NCI-H2227 (cell line): ENCODE measurements around the gene C6orf47.
A peak's percentile ranks its signal among the peaks of the same experiment; 100 is the strongest.
"Not testable (repeated sequence)": the region's sequence is repeated elsewhere in the genome, so short reads cannot be mapped to it uniquely, and the experiment has no call there.

Source experiments
- DNase-seq: peaks from one replicate; lab custom pipeline; 2025; ENCODE audit not compliant: unreplicated experiment; lab: John Stamatoyannopoulos, UW

Gene C6orf47, protein sequence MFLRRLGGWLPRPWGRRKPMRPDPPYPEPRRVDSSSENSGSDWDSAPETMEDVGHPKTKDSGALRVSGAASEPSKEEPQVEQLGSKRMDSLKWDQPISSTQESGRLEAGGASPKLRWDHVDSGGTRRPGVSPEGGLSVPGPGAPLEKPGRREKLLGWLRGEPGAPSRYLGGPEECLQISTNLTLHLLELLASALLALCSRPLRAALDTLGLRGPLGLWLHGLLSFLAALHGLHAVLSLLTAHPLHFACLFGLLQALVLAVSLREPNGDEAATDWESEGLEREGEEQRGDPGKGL

DNA sequence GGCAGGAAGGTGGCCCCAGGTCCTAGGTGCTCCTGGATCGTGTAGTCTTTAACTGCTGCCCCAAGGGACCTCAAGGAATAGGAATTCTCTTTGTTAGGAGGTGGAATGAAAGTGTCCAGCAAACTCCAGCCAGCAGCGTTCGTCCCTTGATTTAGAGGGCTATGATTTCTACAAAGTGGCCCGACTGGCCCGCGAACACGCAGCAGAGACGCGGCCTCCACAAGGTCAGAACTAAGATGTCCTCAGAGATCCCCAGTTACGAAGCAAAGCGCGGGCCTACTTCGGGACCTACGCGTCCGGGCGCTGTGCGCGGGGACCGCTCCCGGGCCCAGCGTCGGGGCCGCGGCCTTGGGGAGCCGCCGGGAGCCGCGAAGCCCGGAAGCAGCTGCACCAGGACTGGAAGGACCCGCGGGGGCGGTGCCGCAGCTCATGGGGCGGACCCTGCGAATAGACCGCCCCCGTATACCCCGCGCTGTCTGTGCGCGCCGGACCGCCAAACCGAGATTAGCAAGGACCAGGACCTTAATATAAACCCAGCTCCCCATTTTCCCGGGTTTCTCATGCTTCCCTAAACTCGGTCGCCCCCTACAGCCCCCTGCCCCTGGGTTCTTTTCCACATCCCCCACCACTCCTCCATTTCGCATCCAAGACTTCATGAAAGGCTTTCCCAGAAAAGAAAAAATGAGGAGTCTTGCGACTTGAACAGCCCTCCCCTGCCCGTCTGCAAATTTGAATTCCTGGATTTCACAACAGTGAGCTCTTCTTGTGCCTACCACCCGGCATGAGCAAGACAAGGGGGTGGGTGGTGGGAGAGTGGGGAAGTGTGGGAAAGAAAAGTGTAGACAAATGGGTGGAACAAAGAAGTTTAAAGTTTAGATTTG is at the start of gene C6orf47:
Gene C6orf47, minus strand, starts transcription at position 398 of the 881 bp plus-strand sequence. CDS start 831 bp downstream, outside the sequence.
- DNase-seq: peak; percentile 91

DNA sequence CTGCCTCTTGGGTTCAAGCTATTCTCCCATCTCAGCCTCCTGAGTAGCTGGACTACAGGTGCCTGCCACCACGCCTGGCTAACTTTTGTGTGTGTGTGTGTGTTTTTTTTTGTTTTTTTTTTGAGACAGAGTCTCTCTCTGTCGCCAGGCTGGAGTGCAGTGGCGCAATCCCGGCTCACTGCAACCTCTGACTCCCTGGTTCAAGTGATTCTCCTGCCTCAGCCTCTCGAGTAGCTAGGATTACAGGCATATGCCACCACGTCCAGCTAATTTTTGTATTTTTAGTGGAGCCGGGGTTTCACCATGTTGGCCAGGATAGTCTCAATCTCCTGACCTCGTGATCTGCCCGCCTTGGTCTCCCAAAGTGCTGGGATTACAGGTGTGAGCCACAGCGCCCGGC is 48.6 kb upstream of the C6orf47 start:
- not testable (repeated sequence) for DNase-seq

DNA sequence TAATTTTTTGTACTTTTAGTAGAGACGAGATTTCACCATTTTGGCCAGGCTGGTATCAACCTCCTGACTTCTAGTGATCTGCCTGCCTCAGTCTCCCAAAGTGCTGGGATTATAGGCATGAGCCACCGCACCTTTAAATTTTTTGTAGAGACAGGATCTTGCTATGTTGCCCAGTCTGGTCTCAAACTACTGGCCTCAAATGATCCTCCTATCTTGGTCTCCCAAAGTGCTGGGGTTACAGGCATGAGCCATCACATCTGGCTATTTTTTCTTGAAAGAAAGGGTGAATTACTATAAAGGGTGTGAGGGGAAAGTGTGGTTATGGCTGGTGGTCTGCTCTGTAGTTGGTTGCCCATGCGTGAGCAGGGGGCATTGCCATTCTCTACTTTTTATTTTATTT is 47.6 kb upstream of the C6orf47 start:
- DNase-seq: no peak

DNA sequence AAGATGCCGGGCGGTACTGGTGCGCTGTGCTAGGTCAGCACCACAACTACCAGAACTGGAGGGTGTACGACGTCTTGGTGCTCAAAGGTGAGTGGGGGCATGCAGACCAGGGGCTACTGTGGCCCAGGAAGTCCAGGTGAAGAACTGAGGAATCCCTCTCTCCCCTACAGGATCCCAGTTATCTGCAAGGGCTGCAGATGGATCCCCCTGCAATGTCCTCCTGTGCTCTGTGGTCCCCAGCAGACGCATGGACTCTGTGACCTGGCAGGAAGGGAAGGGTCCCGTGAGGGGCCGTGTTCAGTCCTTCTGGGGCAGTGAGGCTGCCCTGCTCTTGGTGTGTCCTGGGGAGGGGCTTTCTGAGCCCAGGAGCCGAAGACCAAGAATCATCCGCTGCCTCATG is 47.1 kb upstream of the C6orf47 start:
- no peak for DNase-seq

DNA sequence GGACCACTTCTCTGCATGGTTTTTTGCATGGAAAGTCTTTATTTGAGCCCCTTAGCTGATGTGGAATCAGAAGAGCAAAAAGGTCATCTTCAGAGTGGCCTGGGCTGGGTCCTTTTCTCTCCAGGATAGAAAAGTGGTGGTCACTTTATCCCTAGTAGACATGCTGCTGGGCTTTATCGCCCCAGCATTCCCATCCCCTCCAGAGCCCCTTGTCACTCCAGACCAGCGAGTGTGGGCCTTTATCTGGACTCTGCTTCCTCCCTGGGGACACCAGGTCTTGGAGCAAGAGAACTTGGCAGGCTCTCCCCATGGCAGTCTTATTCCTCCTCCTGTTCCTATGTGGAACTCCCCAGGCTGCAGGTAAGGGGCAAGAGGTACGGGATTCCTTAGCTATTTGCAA is 46.0 kb upstream of the C6orf47 start, which contains the start of gene LY6G6F:
Gene LY6G6F, plus strand, starts transcription at position 268 of the 400 bp plus-strand sequence. Its CDS starts 41 bp downstream, at position 309.
- no peak for DNase-seq

DNA sequence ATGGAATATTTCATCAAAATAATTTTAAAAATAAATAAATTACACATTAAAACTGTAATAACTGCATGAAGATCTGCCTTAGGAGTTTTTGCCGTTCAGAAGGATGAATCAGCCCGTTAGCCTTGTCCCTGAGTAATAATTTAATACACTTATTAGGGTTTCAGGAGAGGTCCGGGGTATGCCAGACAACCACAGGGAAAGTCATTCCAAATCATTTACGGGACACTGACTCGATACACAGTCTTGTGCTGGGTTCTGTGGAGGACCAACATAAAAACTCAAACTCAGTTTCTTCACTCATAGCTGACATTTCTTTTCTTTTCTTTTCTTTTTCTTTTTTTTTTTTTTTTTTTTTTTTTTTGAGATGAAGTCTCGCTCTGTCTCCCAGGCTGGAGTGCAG is 45.4 kb upstream of the C6orf47 start:
- DNase-seq: no peak

DNA sequence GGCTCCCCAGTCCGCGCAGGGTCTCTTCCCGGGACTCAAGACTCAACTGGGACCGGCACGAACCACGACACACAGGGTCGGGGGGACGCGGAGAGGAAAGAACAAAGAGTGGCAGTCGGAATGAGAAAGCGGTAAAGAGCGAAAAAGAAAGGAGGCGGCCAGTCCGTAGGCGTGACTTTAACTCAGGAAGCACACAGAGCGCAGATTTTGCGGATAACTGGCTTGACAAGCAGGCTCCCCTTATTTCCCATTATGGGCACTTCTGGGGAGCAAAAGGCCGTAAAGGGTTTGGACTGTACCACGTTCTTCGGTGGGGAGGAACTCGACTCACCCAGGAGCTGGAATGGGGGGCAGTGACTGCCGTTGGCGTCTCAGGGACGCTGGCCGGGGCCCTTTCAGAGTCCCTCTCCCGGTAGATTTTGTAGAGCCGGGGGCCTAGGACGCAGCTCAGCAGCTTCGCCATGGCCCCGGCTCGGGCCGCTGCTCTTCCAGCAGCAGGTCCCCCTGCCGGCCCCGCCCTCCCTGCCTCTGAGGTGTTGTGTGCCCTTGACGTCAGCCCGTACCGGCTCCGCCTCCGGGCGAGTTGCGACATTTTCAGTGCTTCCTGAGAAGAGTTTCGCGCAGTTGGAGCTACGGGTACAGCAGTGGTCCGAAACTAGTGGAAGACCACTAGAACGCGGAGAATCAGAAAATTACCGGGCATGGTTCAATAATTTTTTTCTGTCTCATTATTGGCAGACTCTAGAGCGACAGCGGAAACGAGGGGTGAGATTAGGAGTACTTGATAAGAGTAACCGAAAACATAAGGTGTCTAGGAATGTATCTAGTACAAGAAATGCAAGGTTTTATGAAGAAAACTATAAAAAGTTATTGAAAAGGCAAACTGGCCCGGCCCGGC is 42.5 kb upstream of the C6orf47 start, which contains the start of gene ABHD16A:
Gene ABHD16A, minus strand, starts transcription at position 506 of the 898 bp plus-strand sequence. Its CDS starts 43 bp downstream, at position 463.
- DNase-seq: peak; percentile 98

DNA sequence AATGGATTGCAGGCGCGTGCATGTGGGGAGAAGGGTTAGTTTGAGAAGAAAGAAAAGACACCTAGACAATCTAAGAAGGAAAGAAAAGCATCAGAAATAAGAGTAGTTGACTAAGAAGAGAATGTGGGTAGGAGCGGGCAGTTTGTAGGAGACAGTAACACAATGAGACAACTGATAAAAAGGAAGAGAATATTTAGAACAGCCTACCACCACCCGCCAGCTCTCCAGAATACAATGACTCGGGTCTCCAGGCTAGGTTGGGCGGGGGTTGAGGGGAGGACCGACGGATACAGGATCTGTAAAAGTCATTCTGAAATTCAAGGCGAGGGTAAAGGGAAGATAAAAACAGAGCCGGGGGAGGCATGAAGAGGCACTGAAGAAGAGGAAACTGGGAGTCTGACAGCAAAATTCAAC is 41.8 kb upstream of the C6orf47 start:
- no peak for DNase-seq

DNA sequence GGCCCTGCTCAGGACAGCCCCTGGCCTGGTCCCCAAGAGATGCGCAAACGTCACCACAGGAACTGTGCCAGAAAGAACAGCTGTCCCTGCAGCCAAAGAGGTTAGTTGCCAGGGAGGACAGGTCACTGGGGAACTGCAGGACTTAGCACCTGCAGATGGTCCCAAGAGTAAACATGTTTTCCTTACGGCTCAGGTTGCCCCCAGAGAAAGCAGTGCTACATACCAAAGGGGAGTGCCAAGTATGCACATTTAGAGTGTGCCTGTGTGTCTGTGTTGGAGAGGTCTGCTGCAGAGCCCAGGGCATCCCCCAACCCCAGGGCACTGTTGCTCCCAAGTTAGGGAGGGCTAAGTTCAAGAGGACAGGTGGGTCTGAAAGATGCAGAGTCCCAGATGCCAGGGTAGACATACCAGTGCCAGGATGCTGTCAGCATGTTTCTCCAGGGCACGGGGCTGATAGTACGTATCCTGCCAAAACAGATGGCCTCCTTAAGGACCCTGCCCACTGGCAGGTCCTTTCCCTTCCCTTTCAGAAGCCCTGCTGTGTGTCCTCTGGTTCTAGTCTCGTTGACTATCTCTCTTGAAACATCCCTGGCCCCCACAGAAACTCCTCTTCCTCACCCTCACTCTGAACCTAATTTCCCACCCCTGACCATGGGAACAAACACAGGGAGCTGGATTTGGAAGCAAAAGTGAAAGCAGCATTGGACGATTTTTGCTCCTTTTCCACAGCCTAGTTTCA is 41.3 kb upstream of the C6orf47 start:
- DNase-seq: no peak

DNA sequence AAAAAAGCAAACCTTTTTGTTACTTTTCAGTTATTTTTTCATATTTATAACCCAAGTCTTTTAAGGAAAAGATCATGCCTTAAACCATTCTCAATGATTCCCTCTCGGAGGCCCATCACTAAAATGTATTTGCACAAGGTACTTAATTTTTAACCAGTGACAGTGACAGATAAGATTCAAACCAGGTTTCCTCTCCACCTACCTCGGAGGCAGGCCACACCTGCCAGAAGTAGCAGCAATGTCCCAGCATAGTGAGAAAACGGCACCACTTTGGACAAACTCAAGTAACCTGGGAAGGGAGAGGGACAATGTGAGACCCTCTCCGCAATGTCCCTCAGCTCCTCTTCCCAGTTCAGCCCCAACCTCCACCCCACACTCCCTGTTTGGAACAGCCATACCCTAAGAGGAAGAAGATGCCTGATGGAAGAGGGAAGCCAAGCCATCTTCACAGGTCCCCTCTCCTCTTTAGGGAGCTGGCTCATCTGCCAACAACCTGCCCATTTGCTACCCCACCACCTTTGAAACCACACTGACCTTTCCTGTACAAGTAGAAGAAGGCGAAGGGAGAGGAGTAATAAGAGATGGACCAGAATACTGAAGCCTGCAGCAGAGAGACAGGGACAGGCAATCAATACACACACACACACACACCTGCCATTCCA is 40.3 kb upstream of the C6orf47 start:
- DNase-seq: no peak

DNA sequence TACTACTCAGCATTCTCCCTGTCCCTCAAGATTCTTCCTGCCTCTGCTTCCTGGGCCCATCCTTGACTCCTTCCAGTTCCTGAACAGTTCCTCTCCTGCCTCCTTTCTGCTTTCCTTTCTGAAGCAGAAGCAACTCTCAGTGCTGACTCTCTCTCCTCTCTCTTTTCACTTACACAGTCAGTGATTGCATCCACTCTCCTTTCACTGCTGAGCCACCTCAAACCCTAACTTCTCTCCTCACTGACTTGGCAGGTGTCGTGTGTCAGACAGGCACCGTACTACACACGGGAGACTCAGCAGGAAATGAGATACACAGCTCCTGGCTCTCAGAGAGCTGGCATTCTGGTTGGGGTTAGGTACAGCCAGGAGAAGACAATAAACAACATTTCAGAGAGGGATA is 37.0 kb upstream of the C6orf47 start:
- no peak for DNase-seq

DNA sequence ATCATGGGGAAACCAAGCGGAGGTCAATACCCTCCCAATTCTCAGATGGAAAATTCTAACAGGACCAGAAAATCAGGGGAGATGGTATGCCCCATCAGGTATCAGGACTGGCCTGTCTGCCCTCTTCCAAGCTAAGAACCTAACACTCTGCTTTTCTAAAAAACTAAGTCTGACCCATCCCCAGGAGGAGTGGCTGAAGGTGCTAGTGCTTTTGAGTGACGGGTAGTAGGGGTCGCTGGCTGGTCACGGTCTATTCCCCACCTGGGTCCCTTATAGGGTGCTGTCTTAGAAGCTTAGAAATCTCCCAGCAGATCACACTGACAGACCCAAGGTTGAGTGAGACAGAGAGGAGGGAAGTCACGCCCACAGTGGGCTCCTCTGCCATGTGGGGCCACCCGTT is 33.0 kb upstream of the C6orf47 start:
- no peak for DNase-seq

DNA sequence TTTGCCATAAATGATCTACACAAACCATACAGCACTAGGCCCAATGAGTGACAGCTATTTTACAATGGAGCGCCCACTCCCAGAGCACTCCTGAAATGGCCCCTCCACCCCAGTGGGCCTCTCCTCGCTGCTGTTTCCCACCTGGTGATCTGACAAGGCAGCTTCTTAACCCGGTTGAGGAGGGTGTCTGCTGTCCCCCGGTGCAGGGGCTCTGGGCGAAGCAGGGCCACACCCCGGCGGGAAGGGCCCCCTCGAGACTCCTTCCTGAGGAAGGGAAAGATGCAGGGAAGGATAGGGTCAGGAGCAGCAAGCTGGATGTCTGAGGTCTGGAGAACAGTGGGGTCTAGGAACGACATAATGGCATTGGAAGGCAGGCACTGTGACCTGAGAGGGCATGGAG is 32.3 kb upstream of the C6orf47 start:
- DNase-seq: no peak

DNA sequence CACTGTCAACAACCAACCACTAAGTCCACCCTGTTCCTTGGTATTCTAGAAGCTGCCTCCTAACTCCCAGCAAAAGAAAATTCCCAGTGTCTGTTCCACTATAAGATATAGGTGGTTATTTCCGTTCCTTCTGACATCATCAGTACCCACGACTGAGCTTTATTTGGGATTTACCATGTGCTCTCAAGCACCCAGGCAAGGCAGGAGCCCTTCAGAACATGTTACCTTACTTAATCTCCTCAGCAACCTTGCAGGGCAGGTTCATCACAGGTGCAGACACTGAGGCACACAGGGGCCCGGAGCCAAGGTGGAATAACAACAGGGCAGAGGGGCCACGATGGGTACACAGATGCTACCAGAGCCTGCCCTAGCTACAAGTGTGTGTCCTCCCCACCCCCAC is 31.8 kb upstream of the C6orf47 start:
- DNase-seq: no peak

DNA sequence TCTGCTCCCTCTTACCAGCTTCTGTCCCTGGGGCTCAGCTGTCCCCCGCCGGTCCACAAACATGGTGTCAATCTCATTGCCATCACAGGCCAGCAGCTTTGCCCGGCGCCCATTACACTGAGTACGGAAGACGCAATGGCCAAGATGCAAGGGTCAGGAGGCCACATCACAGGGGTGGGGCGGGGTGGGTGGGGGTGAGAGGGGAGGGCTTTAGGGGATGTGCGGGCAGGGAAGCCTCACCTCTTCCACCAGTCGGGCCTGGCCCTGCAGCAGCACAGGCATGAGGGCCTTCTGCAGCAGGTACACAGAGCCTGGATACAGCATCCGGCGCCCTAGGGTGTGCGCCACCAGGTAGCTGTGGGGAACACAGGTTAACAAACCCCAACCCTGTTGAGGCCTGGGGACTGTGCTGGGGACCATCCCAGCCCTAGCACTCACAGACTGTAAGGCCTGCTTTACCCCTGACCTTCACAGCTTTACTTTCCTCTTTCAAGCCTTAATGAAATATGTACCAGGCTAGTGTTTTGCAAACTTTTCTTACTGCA is 31.1 kb upstream of the C6orf47 start:
- no peak for DNase-seq

DNA sequence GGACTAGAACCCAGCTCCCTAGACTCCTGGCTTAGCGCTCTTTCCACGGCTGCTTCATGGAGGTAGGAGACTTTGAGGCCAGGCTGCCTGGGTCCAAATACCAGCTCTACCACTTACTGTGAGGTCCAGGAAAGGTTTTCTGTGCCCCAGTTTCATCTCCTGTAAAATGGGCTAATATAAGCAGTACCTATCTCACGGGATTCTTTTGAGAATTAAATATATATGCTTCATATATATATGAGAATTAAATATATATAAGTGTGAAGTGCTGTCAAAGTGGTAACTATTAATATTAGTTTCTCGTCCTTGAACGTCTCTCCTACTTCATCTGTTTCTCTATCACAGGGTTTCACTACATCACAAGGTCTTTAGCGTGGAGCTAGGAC is 30.5 kb upstream of the C6orf47 start:
- no peak for DNase-seq

DNA sequence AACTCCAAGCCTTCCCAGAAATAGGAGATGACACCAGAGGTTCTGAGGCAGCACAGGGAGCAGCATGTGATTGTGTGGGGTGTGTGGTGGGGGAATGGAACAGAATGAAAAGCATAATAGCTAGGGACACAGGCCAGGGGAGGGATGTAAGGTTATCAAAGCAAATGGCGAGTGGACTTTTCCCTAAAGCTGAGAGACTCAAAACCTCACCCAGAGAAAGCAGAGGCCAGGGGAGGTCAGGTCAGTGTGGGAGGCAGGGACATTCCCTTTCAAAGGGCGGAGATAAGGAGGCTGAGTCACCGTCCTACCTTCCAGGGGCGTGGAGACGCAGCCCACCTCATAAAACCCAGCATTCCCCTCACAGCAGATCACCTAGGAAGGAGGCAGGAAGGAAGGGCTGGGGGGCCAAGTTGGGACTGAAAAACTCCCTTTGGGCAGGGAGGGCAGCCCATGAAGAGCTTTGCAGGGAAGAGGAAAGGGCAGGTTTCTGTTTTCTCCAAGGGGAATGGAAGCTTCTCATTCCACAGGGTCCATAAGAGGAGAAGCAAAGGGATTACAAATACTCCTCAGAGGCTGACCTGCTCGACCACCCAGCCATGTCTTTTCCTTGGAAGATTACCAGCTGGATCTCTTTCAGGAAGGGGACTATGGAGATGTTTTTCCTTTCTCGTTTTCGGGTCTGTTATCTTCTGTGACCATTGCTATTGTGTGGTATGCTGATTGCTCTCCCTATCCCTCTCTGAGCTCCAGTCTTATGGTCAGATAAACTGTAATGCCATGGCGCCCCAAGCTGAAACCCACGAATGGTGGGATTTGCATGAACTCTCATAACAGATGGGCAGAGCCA is 29.9 kb upstream of the C6orf47 start:
- DNase-seq: no peak

DNA sequence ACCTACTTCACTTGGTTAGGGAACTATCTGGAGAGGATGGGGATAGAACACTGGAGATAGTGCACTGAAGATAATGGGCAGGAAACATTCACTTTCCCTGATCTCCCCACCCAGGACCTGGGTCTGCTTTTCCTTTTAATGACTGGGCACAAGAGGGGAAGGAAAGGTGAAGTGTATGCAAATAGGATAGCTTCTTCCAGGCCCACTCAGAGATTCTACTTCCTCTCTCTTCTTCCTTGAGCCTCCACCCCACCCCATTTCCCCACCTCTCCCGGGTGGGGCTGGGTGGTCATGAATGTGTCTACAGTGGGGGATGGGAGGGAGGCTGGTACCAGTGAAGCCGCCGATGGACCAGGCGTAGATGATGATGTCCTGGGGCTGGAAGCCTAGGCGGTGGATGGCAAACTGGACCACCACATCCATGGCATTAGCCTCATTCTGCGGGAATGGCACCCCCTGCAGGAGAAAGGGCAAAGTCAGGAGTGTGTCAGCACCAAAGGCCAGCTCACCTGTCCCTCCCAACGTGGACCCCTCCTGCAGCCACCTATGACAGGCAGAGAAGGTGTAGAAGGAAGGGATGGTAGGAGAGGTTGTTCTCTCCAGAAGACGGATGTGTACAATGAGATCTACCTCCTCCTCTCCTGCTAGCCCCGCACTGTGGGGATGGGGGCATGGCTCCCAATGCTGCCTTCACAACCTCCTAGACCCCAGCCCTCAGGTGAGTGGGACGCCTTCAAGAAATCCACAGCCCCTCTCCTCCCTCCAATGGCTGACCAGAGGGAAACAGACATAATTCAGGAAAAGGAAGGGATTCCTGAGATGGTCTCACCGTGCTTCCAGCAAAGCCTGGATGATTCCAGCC is 28.9 kb upstream of the C6orf47 start:
- DNase-seq: no peak
